SIG-M5 (cell line): Measurements from ENCODE around the gene SCAPER.
"Not testable (repeated sequence)": the region's sequence is repeated elsewhere in the genome, so short reads cannot be mapped to it uniquely, and the experiment has no call there.

Experiments used
- DNase-seq: peaks from one replicate; lab custom pipeline; 2025; lab: John Stamatoyannopoulos, UW

SCAPER gene

GRCh38 chr15:76495487-76495886 is 409.7 kb downstream of the SCAPER start:
- DNase-seq: no peak

GRCh38 chr15:76492538-76492937 is 412.6 kb downstream of the SCAPER start:
- DNase-seq: no peak

- DNase-seq: no peak
Observed at GRCh38 chr15:76483752-76484151, 421.4 kb downstream of the SCAPER start.

- DNase-seq: no peak
Observed at GRCh38 chr15:76483018-76483417, 422.1 kb downstream of the SCAPER start.

- DNase-seq: no peak
Observed at GRCh38 chr15:76480267-76480666, 424.9 kb downstream of the SCAPER start.

- no peak for DNase-seq
Observed at GRCh38 chr15:76470691-76471090, 434.4 kb downstream of the SCAPER start.

- DNase-seq: no peak
Observed at GRCh38 chr15:76468722-76469121, 436.4 kb downstream of the SCAPER start.

GRCh38 chr15:76467136-76467535 is 438.0 kb downstream of the SCAPER start:
- DNase-seq: no peak

- DNase-seq: no peak
Observed at GRCh38 chr15:76465728-76466127, 439.4 kb downstream of the SCAPER start.

GRCh38 chr15:76464247-76464646 is 440.9 kb downstream of the SCAPER start:
- DNase-seq: no peak

- DNase-seq: no peak
Observed at GRCh38 chr15:76460871-76461270, 444.3 kb downstream of the SCAPER start.

GRCh38 chr15:76460347-76460746 is 444.8 kb downstream of the SCAPER start:
- no peak for DNase-seq

GRCh38 chr15:76451540-76451939 is 453.6 kb downstream of the SCAPER start:
- no peak for DNase-seq

- DNase-seq: no peak
Observed at GRCh38 chr15:76449455-76449854, 455.7 kb downstream of the SCAPER start.

- DNase-seq: no peak
Observed at GRCh38 chr15:76448755-76449154, 456.4 kb downstream of the SCAPER start.

GRCh38 chr15:76447728-76448441 is 457.3 kb downstream of the SCAPER start:
- no peak for DNase-seq

- no peak for DNase-seq
Observed at GRCh38 chr15:76440441-76440840, 464.7 kb downstream of the SCAPER start.

GRCh38 chr15:76439542-76439941 is 465.6 kb downstream of the SCAPER start:
- no peak for DNase-seq

GRCh38 chr15:76433798-76434400 is 471.2 kb downstream of the SCAPER start:
- no peak for DNase-seq

GRCh38 chr15:76433036-76433435 is 472.1 kb downstream of the SCAPER start:
- DNase-seq: not testable (repeated sequence)

- DNase-seq: no peak
Observed at GRCh38 chr15:76432604-76433003, 472.5 kb downstream of the SCAPER start.

- DNase-seq: no peak
Observed at GRCh38 chr15:76431971-76432370, 473.2 kb downstream of the SCAPER start.

GRCh38 chr15:76430711-76431110 is 474.4 kb downstream of the SCAPER start:
- DNase-seq: not testable (repeated sequence)

- no peak for DNase-seq
Observed at GRCh38 chr15:76429661-76430060, 475.5 kb downstream of the SCAPER start.
